ENCODE data around the gene SLC27A4.

SLC27A4 gene

GRCh38 chr9:128339761-128340690 is at the start of gene SLC27A4:
TSS of gene SLC27A4 (plus strand) at chr9:128340527. CDS start at chr9:128343133, 2,606 bp downstream.
- DNase-seq, result peak in 11 of 14 donors; percentile 12 to 78 (median 48)

GRCh38 chr9:128292009-128292408 is 48.3 kb upstream of the SLC27A4 start:
- DNase-seq, result no peak

- no peak for DNase-seq
Observed at GRCh38 chr9:128293091-128293490, 47.2 kb upstream of the SLC27A4 start.

GRCh38 chr9:128294142-128294541 is 46.2 kb upstream of the SLC27A4 start:
- no peak for DNase-seq

GRCh38 chr9:128296340-128297220 is 43.7 kb upstream of the SLC27A4 start:
- no peak for DNase-seq

- DNase-seq, result no peak
Observed at GRCh38 chr9:128297221-128297773, 43.0 kb upstream of the SLC27A4 start.

- no peak for DNase-seq
Observed at GRCh38 chr9:128298535-128299482, 41.5 kb upstream of the SLC27A4 start.

GRCh38 chr9:128304136-128304970 is 36.0 kb upstream of the SLC27A4 start:
- DNase-seq, result no peak

GRCh38 chr9:128304971-128305288 is 35.4 kb upstream of the SLC27A4 start:
- DNase-seq, result no peak

GRCh38 chr9:128309551-128309950 is 30.8 kb upstream of the SLC27A4 start:
- no peak for DNase-seq

- peak in 4 of 14 donors; percentile 3 to 56 (median 8) for DNase-seq
Observed at GRCh38 chr9:128310461-128310860, 29.9 kb upstream of the SLC27A4 start.

- no peak for DNase-seq
Observed at GRCh38 chr9:128314697-128315096, 25.6 kb upstream of the SLC27A4 start.

- DNase-seq, result peak in 13 of 14 donors; percentile 25 to 92 (median 78)
Observed at GRCh38 chr9:128316421-128316820, 23.9 kb upstream of the SLC27A4 start.

- DNase-seq, result peak in 1 of 14 donors; percentile 7
Observed at GRCh38 chr9:128317629-128318028, 22.7 kb upstream of the SLC27A4 start.

GRCh38 chr9:128321343-128321742 is 19.0 kb upstream of the SLC27A4 start:
- DNase-seq, result no peak

GRCh38 chr9:128321879-128322403 is 18.4 kb upstream of the SLC27A4 start:
- DNase-seq, result no peak

GRCh38 chr9:128322404-128323211 is 17.7 kb upstream of the SLC27A4 start, which contains the start of the genes COQ4 and TRUB2:
TSS of gene COQ4 (plus strand) at chr9:128322839. CDS start at chr9:128322859, 20 bp downstream.
TSS of gene TRUB2 (minus strand) at chr9:128322447. CDS start at chr9:128322408, 39 bp downstream.
- peak; percentile 84 to 99 (median 94) for DNase-seq

- DNase-seq, result no peak
Observed at GRCh38 chr9:128323212-128323730, 17.1 kb upstream of the SLC27A4 start.

- DNase-seq, result no peak
Observed at GRCh38 chr9:128323791-128324190, 16.5 kb upstream of the SLC27A4 start.

Data from C1 segment of cervical spinal cord (tissue), 14 donors.